NCI-H69 (cell line): ENCODE measurements around the gene HECW1.
"Not testable (repeated sequence)": the region's sequence is repeated elsewhere in the genome, so short reads cannot be mapped to it uniquely, and the experiment has no call there.

ENCODE experiments used
- DNase-seq: peaks from one replicate; lab custom pipeline; 2025; lab: John Stamatoyannopoulos, UW

Gene HECW1

GRCh38 chr7:43112941-43113621 lies 634 bp downstream of the HECW1 start:
- DNase-seq, result peak; percentile 54

- peak; percentile 16 for DNase-seq
These were observed 1.4 kb downstream of the HECW1 start for GRCh38 chr7:43113622-43114457.

GRCh38 chr7:43114458-43114780 lies 2.0 kb downstream of the HECW1 start:
- DNase-seq, result no peak

- DNase-seq, result no peak
These were observed 4.0 kb downstream of the HECW1 start for GRCh38 chr7:43116451-43116850.

GRCh38 chr7:43117095-43117494 lies 4.6 kb downstream of the HECW1 start:
- DNase-seq, result no peak

GRCh38 chr7:43117861-43118260 lies 5.4 kb downstream of the HECW1 start:
- DNase-seq, result no peak

GRCh38 chr7:43118313-43118712 lies 5.9 kb downstream of the HECW1 start:
- DNase-seq, result no peak

- no peak for DNase-seq
These were observed 7.1 kb downstream of the HECW1 start for GRCh38 chr7:43119371-43120075.

- no peak for DNase-seq
These were observed 9.5 kb downstream of the HECW1 start for GRCh38 chr7:43121973-43122372.

GRCh38 chr7:43123457-43123856 lies 11.0 kb downstream of the HECW1 start:
- DNase-seq, result no peak

GRCh38 chr7:43124388-43124787 lies 11.9 kb downstream of the HECW1 start:
- DNase-seq, result no peak

- no peak for DNase-seq
These were observed 17.9 kb downstream of the HECW1 start for GRCh38 chr7:43130347-43130746.

GRCh38 chr7:43135129-43135528 lies 22.7 kb downstream of the HECW1 start:
- no peak for DNase-seq

- no peak for DNase-seq
These were observed 23.6 kb downstream of the HECW1 start for GRCh38 chr7:43136064-43136463.

- not testable (repeated sequence) for DNase-seq
These were observed 24.8 kb downstream of the HECW1 start for GRCh38 chr7:43137121-43137744.

- no peak for DNase-seq
These were observed 25.4 kb downstream of the HECW1 start for GRCh38 chr7:43137811-43138210.

- DNase-seq, result no peak
These were observed 26.3 kb downstream of the HECW1 start for GRCh38 chr7:43138710-43139109.

GRCh38 chr7:43139137-43139536 lies 26.7 kb downstream of the HECW1 start:
- DNase-seq, result no peak

- DNase-seq, result no peak
These were observed 27.7 kb downstream of the HECW1 start for GRCh38 chr7:43140186-43140585.

- DNase-seq, result peak; percentile 37
These were observed 28.6 kb downstream of the HECW1 start for GRCh38 chr7:43141091-43141490.

GRCh38 chr7:43142703-43143102 lies 30.3 kb downstream of the HECW1 start:
- DNase-seq, result no peak

GRCh38 chr7:43143918-43144589 lies 31.6 kb downstream of the HECW1 start:
- no peak for DNase-seq
